22Rv1 (cell line): ENCODE results near the gene STAMBPL1.

Experiments
- CTCF ChIP-seq: fragments of 450-650 bp; IDR thresholded peaks from 2 replicates; pipeline ENCODE4 v1.5.1; 2017; ENCODE audit warnings: mild to moderate bottlenecking
- ZFX ChIP-seq: fragments of 450-650 bp; IDR thresholded peaks from 2 replicates; pipeline ENCODE4 v1.6.1; 2017; ENCODE audit warnings: antibody characterized with exemption, borderline replicate concordance

DNA sequence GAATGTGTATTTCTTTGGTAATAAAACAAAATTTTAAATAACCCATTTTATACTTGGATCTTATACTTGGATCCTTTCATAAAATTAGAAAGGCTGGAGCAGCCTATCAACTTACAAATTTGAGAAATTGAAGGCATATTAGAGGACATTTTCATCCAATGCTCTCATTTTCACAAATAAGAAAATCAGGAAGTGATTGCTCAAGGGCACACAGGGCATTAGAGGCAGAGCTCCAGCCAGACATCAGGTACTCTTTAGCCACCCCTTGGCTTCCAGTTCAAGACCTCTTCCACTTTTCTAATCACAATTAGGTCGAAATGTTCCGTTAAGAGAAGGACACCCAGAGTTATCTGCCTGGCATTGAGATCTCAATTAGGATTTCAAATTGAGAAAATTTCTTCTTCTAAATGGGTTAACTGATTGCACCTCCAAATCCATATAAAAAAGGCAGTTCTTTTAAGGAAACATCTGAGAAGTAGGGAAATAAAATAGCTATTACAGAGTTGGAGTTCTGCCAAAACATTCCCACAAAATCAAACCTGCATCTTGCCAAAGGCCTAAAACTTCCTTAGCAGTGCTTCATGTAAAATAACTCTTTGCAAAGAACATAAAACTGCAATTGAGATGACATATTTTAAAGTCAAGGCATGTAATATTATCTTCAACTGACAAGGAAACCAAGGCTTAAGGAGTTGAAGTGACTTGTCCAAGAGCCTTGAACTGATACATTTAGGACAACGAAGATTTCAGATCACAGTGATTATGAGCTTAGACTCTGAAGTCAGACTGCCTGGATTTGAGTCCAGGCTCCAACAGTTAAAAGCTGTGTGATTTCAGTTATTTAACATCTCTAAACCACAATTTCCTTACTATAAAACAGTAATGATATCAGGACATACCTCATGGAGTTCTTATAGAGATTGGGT lies 70.1 kb downstream of the STAMBPL1 start:
- TF ChIP-seq CTCF: no peak
- no peak for TF ChIP-seq ZFX
